SJCRH30 (cell line): Measurements from ENCODE around the gene CDC42EP2. TPM values are rescaled to one million over a fixed set of nuclear protein-coding genes. Genes with fewer than 3 reads are reported as not detected.

ENCODE experiments used
- DNase-seq, 2 experiments: peaks; one replicate each; pipeline ENCODE4 v3.0.0-alpha.2; 2015 to 2020
- H3K27ac ChIP-seq: fragments of 250-450 bp; sonication (Bioruptor Pico); 2 replicates; pipeline ENCODE4 v1.5.1; 2020; ENCODE audit warnings: mild to moderate bottlenecking, moderate library complexity
- H3K27me3 ChIP-seq: fragments of 250-450 bp; sonication (Bioruptor Pico); 2 replicates; pipeline ENCODE4 v1.5.1; 2020; ENCODE audit warnings: mild to moderate bottlenecking, moderate library complexity
- H3K36me3 ChIP-seq: fragments of 250-450 bp; sonication (Bioruptor Pico); 2 replicates; pipeline ENCODE4 v1.5.1; 2020; ENCODE audit warnings: mild to moderate bottlenecking, moderate library complexity
- H3K4me1 ChIP-seq: fragments of 250-450 bp; sonication (Bioruptor Pico); 2 replicates; pipeline ENCODE4 v1.5.1; 2020; ENCODE audit warnings: mild to moderate bottlenecking, moderate library complexity
- H3K4me3 ChIP-seq: fragments of 250-450 bp; sonication (Bioruptor Pico); 2 replicates; pipeline ENCODE4 v1.5.1; 2020; ENCODE audit warnings: mild to moderate bottlenecking, moderate library complexity
- H3K9me3 ChIP-seq: fragments of 250-450 bp; sonication (Bioruptor Pico); replicated peaks from 2 replicates; pipeline ENCODE4 v1.5.1; 2020; ENCODE audit warnings: mild to moderate bottlenecking, moderate library complexity
- total RNA-seq: library from RNA; depleted of rRNA; stranded (reverse); fragments of >200 nt; shearing (Covaris generic); gene quantifications from 2 replicates; pipeline ENCODE4 v1.2.3, GENCODE V29; 2014; rRNA removed

Gene CDC42EP2, protein sequence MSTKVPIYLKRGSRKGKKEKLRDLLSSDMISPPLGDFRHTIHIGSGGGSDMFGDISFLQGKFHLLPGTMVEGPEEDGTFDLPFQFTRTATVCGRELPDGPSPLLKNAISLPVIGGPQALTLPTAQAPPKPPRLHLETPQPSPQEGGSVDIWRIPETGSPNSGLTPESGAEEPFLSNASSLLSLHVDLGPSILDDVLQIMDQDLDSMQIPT
- 5.6 and 6.0 TPM in 2 replicates for total RNA-seq

DNA sequence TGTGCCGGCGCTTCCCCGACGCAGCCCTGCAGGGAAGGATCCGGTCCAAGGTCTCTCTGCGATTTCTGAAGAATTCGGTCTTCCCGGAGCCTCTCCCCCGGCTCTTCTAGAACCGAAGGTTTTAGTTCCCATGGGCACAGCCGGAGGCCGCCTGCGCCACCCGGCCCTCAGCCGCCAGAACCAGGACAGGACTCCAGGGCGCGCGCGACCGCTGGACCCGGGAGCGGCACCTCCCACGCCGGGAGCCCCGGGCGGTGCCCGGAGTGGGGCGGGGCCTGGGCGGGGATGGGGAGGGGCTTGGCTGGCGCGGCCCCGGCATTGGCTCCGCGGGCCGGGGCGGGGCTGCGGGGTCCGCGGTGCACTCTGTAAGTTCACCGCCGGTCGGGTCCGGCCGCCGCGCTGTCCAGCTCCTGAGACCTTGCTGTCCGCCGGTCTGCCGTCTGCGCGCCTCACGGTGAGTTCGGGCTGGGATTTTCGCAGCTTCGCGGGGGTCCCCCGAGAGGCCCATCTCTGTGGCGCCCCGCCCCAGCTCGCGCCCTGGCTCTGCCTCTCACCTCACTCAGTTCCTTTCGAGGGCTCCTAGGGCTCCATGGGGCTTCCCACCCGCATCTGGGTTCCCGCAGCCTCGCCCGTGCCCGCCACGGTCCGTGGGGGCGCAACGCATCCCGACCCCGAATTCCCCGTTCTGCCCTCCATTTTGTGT, at the start of gene CDC42EP2:
CDC42EP2 (plus strand) TSS at position 366 of the 703 bp plus-strand sequence. CDS start 6,033 bp downstream, outside the sequence.
- Histone ChIP-seq H3K9me3 (no peaks in the 10 kb centered on the region), H3K27ac (peak within 1 kb of the TSS; percentile 24; the same call in 1 of the 2 replicates), H3K4me1 (peaks cover 40% of the 10 kb centered on the region), H3K36me3 (no peaks in the 10 kb centered on the region; the same call in 1 of the 2 replicates), H3K4me3 (peak within 1 kb of the TSS; percentile 79), H3K27me3 (no peaks in the 10 kb centered on the region)
- DNase-seq, result peak; percentile 73 to 83

DNA sequence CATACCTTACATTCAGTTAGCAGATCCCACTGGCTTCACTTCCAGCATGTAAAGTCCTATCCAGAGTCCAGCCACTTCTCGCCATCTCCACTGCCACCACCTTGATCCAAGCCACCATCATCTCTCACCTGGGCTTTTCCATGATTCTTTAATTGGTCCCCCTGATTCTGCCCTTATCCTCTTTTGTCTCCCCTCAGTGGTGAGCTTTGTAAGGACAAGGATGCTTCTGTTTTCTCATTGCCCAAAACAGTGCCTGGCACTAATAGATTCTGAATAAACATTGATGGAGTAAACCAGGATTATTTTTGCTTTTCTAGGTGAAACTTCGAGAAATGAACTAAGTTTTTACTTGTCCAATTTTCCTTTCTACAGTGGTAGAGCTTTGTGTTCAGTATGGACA, 48.5 kb upstream of the CDC42EP2 start:
- peaks cover 2% of the 10 kb centered on the region; the same call in 1 of the 2 replicates for H3K4me1 ChIP-seq
- H3K36me3 ChIP-seq, result peaks cover 27% of the 10 kb centered on the region
- H3K9me3 ChIP-seq, result no peaks in the 10 kb centered on the region
- no peak for DNase-seq
- H3K27ac ChIP-seq, result no peak overlapping the region
- H3K4me3 ChIP-seq, result no peak overlapping the region
- no peaks in the 10 kb centered on the region for H3K27me3 ChIP-seq

DNA sequence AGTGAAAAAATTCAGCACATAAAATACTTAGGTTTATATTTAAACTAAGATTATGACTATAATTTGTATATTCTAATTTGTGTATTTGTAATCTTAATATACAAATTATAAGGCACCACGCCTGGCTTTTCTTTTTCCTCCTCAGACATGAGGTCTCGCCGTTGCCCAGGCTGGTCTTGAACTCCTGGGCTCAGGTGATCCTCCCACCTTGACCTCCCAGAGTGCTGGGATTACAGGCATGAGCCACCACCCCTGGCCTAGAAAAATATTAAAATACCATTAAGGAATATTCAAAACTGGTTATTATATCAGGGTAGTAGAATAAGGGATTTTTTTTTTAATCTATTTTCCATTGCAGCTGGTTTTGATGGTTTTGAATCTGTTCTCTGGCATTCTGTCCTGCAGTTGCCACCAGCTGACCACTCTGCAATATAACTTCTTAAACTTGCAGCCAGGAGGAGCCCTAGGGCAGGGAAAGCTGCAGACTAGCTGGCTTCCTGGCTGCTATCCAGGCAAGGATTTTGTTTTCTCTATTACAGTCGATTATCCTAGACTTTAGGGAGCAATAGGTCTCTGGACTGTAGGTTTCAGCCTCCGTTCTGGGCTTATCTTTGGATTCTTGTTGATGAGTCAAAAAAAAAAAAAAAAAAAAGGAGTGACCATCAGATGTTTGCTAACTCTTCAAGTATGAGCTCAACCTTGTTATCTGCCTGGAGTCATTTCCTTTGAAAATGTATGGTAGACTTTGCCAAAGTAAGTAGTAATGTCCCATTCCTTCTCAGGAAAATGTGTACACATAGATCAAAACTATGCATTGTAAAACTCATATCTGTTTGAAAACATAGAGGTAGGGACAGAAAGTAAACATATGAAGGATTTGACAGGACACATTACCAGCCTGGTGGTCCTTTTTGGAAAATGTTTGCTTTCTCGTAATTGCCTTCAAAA, 39.7 kb upstream of the CDC42EP2 start:
- peak; percentile 79 to 89 for DNase-seq
- H3K36me3 ChIP-seq, result peaks cover 27% of the 10 kb centered on the region
- H3K9me3 ChIP-seq, result no peaks in the 10 kb centered on the region
- H3K27ac ChIP-seq, result no peak overlapping the region
- H3K4me3 ChIP-seq, result no peak overlapping the region
- H3K27me3 ChIP-seq, result no peaks in the 10 kb centered on the region
- peaks cover 19% of the 10 kb centered on the region for H3K4me1 ChIP-seq

DNA sequence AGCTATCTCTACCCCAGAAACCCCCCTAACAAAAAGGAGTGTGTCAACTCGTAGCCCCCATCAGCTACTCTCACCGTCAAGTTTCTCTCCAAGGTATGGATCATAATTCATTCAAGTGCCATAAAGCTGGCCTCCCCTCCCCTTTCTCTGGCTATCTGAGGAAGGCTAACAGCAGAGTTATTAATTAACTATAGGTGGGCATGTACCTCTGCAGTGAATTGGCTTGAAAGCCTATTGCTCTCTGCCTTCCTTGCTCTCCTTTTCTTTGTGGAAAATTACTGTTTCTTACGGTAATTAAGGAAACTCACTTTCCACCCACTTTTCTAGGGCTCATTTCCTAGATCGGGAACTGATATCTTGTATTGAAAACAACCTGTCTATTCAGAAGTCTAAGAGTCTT, 38.8 kb upstream of the CDC42EP2 start:
- Histone ChIP-seq H3K36me3 (peaks cover 28% of the 10 kb centered on the region), H3K27me3 (no peaks in the 10 kb centered on the region), H3K4me1 (peaks cover 26% of the 10 kb centered on the region), H3K4me3 (no peak overlapping the region), H3K9me3 (no peaks in the 10 kb centered on the region), H3K27ac (no peak overlapping the region)
- no peak for DNase-seq

DNA sequence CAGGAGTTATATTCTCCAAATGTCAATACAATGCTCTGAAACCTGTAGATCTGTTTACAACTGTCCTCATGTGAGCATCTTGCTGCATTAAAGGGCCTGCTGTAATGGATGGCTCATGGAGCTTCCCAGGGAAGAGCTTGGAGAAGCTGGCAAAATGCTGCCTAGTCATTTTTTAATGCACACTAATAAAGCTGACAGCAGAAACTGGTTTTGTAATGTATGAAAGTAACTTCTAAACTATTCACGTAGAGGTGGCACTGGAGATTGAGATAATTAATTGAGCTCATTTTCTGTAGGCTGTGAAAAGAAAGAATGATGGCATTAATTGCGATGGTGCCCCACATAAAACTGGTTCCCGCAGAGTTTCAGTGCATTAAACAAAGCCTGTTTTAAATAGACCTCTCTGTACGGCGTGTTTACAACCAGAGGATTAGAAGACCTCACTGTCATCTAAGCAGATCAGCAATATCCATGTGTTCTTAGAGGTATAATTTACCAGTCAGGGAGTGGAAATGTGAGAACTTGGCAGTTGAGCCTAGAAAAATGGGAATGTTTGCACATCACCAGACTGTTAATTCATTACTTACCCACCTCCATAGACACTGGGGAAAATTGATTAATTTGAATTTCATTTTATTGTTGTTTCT, 36.9 kb upstream of the CDC42EP2 start:
- DNase-seq, result no peak
- Histone ChIP-seq H3K4me3 (no peak overlapping the region), H3K4me1 (peaks cover 26% of the 10 kb centered on the region), H3K27me3 (no peaks in the 10 kb centered on the region), H3K27ac (no peak overlapping the region), H3K36me3 (peaks cover 41% of the 10 kb centered on the region), H3K9me3 (no peaks in the 10 kb centered on the region)

DNA sequence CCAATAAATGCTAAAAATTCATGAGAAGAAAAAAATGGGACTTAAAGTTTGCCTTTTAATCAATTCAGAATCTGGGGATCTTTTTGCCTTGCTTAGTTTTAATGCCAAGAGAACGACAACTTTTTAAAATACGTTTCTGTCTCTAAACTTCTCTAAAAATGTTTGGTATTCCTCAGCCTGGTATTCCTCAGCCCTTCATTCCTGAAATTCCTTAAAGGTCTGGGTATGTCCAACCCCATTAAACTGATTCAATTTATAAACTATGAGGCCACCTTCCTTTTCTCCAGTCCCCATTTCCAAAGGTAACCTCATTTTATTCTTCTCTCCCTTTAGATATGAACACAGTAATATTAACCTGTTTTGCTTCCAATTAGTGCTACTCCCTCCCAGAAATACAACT, 36.3 kb upstream of the CDC42EP2 start:
- Histone ChIP-seq H3K4me3 (no peak overlapping the region), H3K36me3 (peaks cover 46% of the 10 kb centered on the region), H3K4me1 (peaks cover 26% of the 10 kb centered on the region), H3K27ac (no peak overlapping the region), H3K27me3 (no peaks in the 10 kb centered on the region), H3K9me3 (no peaks in the 10 kb centered on the region)
- no peak for DNase-seq

DNA sequence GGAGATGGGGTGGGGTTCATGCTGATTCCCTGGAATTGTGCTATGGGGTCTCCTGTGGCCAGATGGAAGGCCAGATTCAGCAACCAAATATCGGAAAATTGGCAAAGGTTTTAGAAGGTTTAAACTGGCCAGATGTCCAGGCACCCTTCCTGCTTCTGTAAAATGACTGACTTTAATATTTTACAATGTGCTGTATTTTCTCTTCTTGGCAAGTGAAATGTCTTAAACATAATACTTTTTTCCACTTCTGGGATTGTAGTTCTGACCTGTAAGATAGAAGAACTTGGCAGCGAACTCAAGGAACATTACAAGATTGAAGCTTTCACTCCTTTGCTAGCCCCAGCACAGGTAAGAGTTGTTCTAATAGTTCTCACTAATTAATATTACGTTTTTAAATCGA, 35.4 kb upstream of the CDC42EP2 start:
- H3K27me3 ChIP-seq, result no peaks in the 10 kb centered on the region
- peaks cover 26% of the 10 kb centered on the region for H3K4me1 ChIP-seq
- H3K27ac ChIP-seq, result no peak overlapping the region
- peaks cover 49% of the 10 kb centered on the region for H3K36me3 ChIP-seq
- no peaks in the 10 kb centered on the region for H3K9me3 ChIP-seq
- no peak overlapping the region for H3K4me3 ChIP-seq
- DNase-seq, result no peak

DNA sequence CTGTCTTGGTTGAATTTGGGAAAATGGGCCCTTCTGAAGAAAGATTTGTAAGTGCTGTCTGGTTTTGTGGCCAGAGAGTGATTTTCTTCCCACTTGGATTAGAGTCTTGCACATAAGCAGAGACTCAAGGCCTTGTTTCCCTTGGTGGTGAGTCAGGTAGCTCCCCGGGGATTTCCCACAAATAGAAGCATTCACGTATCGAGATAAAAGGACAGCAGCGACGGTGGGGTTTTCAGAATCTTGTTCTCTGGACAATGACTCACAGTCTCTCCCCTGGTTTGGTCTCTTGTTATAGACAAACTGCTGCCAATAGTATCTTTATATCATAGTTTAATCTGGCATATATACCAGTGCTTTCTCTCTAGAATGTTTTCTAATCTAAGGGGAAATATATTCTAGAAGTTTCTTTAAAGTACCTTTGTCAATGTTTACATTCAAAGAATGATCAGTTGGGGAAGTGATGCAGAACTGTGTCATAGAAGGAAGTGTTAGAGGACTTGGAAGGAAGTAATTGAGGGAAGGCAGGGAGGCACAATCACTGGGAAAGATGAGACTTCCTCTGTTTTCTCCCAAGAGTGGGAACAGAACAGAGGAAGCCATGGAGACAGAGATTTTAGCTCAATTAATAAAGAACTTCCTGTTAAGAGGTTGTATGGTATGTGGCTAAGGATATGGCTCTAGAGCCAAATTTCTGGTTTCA, 34.8 kb upstream of the CDC42EP2 start:
- DNase-seq, result peak; percentile 39 to 41
- Histone ChIP-seq H3K4me3 (no peak overlapping the region), H3K36me3 (peaks cover 53% of the 10 kb centered on the region), H3K9me3 (no peaks in the 10 kb centered on the region), H3K27me3 (no peaks in the 10 kb centered on the region), H3K4me1 (peaks cover 26% of the 10 kb centered on the region), H3K27ac (no peak overlapping the region)

DNA sequence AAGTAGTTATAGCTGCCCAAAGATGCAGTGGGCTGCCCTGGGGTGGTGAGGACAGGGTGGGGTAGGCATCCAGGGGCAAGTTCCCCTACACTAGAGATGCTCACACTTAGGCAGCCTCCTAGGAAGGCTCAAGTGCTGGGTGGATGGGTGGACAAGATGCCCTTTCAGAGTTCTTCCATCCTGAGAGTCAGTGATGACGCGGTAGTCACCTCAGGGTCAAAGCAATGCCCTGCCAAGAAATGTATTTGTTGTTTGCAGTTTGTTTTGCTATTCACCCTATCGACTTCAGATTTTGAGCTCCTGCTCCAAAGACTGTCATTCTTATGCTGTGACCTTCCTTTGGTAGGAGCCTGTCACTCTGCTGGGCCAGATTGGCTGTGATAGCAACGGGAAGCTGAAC, 34.0 kb upstream of the CDC42EP2 start:
- H3K36me3 ChIP-seq, result peaks cover 58% of the 10 kb centered on the region
- no peaks in the 10 kb centered on the region for H3K27me3 ChIP-seq
- no peak for DNase-seq
- peaks cover 26% of the 10 kb centered on the region for H3K4me1 ChIP-seq
- H3K27ac ChIP-seq, result no peak overlapping the region
- no peaks in the 10 kb centered on the region for H3K9me3 ChIP-seq
- H3K4me3 ChIP-seq, result no peak overlapping the region

DNA sequence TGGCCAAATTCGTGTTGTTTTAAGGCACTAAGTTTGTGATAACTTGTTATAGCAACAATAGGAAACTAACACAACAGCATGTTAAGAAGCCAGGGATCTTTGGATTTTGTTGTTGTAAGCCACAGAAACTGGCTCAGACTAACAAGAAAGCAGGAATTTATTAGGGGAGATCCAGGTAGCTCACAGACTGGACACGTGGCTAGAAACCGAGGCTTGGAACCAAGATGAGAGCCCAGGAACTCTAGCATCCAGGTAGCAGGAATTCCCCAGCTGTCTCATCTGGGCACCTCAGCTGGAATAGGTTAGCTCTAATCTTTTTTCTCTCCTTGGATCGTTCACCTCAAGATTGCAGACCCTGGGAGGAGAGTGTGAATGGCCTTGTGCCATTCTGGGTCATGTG, 28.0 kb upstream of the CDC42EP2 start:
- H3K27me3 ChIP-seq, result no peaks in the 10 kb centered on the region
- DNase-seq, result no peak
- H3K27ac ChIP-seq, result no peak overlapping the region
- no peaks in the 10 kb centered on the region for H3K9me3 ChIP-seq
- no peak overlapping the region for H3K4me3 ChIP-seq
- H3K4me1 ChIP-seq, result peaks cover 34% of the 10 kb centered on the region
- peaks cover 69% of the 10 kb centered on the region for H3K36me3 ChIP-seq

DNA sequence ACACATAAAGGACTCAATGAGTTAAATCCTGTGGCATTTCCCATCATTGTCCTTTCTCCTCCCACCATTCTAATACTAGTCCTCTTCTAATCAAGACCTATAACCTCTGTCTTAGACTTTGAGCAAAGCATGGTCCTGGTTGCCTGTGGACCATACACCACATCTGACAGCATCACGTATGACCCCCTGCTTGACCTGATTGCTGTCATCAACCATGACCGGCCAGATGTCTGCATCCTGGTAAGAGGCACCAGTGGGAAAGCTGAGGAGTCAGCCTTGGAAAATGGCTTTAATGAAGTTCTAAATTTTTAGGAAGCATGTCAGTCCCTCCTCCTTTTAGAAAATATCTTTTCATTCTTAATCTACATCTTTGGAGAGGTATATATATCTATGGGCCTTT, 27.1 kb upstream of the CDC42EP2 start:
- Histone ChIP-seq H3K4me3 (no peak overlapping the region), H3K9me3 (no peaks in the 10 kb centered on the region), H3K4me1 (peaks cover 43% of the 10 kb centered on the region), H3K36me3 (peaks cover 60% of the 10 kb centered on the region), H3K27ac (peak overlapping the region; percentile 42; the same call in 1 of the 2 replicates), H3K27me3 (no peaks in the 10 kb centered on the region)
- no peak for DNase-seq

DNA sequence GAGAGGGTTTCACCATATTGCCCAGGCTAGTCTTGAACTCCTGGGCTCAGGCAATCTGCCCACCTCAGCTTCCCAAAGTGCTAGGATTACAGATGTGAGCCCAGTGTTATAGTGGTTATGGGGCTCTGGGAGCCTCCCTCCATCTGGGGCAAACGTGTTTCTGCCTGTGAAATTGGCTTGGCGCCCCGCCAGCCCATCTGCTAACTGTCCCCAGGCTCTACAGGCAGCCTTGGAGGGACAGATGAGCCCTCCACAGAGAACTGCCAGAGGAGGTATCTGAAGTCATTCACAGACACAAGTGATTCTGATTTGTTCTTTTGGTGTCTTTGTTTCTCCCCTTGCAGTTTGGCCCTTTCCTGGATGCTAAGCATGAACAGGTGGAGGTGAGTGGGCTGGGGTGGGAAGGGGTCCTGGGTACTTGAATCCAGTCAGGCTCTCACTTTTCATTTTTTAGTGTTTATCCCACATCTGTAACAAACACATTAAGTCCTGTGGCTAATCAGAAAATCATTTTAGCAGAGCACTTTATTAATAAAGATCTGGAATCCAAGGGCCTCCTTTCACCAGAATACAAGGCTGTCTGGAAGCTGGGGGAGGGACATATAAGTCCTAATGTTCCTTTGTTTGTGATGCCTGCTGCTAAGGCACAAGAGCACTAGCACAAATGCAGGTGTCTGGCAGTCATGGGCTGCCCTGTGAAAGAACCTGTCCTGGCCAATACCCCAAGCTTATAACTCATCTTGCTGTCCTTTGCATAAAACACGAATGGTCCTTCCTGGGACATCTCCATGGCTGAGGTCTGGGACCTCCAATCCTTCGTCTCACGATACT, 25.7 kb upstream of the CDC42EP2 start:
- peaks cover 55% of the 10 kb centered on the region for H3K4me1 ChIP-seq
- no peak overlapping the region for H3K4me3 ChIP-seq
- H3K27ac ChIP-seq, result peak overlapping the region; percentile 42
- peak; percentile 91 to 96 for DNase-seq
- H3K9me3 ChIP-seq, result no peaks in the 10 kb centered on the region
- H3K27me3 ChIP-seq, result no peaks in the 10 kb centered on the region
- peaks cover 54% of the 10 kb centered on the region for H3K36me3 ChIP-seq

DNA sequence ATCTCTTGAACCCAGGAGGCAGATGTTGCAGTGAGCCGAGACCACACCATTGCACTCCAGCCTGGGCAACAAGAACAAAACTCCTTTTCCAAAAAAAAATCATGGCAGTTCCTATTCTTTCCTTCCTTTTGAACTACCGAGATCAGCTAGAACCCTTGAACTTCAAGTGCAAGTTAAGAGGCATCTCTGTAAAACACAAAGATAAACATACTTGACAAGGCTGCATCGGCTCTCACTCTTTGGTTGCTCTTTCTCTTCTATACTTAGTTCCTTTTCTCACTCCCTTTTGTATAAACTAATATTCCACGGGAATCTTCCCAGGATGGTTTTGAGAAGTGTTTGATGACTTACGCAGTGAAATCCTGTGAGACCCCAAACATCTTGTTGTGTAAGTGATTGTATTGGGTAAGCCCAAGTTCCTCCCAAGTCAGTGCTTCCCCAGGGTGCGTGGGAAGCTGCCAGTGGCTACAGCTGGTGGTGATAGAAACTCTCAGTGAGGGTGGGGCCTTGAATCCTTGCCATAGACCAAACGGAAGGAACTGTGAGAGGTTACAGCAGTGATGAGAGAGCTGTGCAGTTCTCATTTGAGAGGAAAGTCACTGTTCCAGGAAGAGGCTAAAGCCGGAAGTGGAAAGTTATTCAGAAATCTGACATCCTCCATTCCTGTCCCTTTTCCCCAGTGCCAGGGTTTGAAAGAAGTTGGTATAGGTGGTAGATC, 24.1 kb upstream of the CDC42EP2 start:
- no peaks in the 10 kb centered on the region for H3K9me3 ChIP-seq
- H3K4me1 ChIP-seq, result peaks cover 70% of the 10 kb centered on the region
- peaks cover 52% of the 10 kb centered on the region for H3K36me3 ChIP-seq
- no peaks in the 10 kb centered on the region for H3K27me3 ChIP-seq
- peak in 1 of 2 experiments; percentile 44 for DNase-seq
- no peak overlapping the region; the same call in 1 of the 2 replicates for H3K27ac ChIP-seq
- H3K4me3 ChIP-seq, result no peak overlapping the region
